ENCODE results near the gene SCNN1A. TPM values are rescaled to one million over a fixed set of nuclear protein-coding genes. Genes with fewer than 3 reads are reported as not detected.

SCNN1A gene
- total RNA-seq, 4 donors from 2014 or later: 74.6 to 139 (median 119) TPM

DNA sequence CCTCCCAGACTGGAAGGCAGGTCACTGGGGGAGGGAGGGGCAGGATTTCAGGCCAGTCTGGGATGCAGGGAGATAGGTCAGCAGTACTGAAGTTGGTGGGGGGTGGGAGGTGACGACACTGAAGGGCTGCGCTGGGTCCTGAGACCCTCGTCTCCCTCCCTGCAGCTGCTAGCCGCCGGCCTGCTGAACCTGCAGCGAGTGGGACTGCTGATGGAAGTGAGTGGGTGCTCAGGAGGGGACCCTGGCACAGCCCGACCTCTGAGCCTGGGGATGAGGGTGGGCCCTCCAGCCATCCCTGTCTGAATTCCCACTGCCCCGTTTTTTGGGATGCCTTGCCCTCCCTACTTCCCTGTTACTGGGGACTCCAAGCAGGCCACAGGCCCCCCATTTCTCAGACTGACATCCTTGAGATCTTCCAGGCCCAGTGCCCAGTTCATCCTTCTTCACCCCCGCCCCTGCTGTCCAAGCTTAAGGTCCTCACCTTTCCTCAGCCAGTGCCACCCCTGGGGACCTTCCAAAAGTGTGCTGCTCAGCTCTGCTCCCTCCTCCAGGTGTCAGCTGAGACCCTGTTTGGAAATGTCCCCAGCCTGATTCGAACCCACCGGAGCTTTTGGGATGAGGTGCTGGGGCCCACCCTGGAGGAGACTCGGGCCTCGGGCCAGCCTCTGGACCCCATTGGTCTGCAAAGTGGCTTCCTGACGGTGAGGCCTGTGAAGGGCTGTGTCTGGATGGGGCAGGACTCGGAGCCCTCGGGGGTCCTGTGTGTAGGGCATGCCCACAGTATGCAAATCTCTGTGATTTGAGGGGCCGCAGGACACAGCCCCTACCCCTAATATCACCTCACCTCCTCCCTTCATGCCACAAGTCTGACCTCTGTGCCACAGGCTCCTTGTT, 59.4 kb downstream of the SCNN1A start:
- no peak overlapping the region for H3K4me3 ChIP-seq (ENCODE audit: low read depth, poor library complexity, severe bottlenecking)
- no peak for DNase-seq (ENCODE audit: low spot score in 2 of 2)
- no peak for TF ChIP-seq POLR2A (IDR thresholded peaks at IDR 0.05)
- 89 to 93% methylated on average over 16 to 17 of the region's 17 CpGs for WGBS, 2 donors
- intact Hi-C loops (cut with DNase I; ENCODE audit: low total_unique reads): no loop called here

DNA sequence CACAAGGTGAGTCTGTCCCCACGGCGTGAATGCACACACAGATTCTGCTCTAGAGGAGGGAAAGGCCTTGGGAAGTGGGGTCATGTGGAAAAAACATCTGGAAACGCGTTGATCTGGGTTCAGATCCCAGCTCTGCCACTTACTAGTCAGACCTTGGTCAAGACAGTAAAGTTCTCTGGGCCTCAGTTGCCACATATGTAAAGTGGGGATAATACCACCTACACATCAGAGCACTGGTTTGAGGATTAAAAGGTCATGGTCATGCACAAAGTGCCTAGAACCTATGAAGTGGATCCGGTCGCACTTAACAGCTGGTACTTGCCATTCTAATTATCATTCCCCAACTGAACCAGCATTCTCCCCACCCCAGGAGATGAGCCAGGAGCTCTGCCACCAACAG, 60.2 kb downstream of the SCNN1A start:
- no peak overlapping the region for H3K4me3 ChIP-seq (ENCODE audit: low read depth, poor library complexity, severe bottlenecking)
- intact Hi-C loops (cut with DNase I; ENCODE audit: low total_unique reads): no loop called here
- 84 to 85% methylated on average over 6 of the region's 6 CpGs for WGBS, 2 donors
- no peak for DNase-seq (ENCODE audit: low spot score in 2 of 2)
- TF ChIP-seq, protein P1, sequence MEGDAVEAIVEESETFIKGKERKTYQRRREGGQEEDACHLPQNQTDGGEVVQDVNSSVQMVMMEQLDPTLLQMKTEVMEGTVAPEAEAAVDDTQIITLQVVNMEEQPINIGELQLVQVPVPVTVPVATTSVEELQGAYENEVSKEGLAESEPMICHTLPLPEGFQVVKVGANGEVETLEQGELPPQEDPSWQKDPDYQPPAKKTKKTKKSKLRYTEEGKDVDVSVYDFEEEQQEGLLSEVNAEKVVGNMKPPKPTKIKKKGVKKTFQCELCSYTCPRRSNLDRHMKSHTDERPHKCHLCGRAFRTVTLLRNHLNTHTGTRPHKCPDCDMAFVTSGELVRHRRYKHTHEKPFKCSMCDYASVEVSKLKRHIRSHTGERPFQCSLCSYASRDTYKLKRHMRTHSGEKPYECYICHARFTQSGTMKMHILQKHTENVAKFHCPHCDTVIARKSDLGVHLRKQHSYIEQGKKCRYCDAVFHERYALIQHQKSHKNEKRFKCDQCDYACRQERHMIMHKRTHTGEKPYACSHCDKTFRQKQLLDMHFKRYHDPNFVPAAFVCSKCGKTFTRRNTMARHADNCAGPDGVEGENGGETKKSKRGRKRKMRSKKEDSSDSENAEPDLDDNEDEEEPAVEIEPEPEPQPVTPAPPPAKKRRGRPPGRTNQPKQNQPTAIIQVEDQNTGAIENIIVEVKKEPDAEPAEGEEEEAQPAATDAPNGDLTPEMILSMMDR (IDR thresholded peaks at IDR 0.05): no peak
- TF ChIP-seq POLR2A (IDR thresholded peaks at IDR 0.05): no peak

DNA sequence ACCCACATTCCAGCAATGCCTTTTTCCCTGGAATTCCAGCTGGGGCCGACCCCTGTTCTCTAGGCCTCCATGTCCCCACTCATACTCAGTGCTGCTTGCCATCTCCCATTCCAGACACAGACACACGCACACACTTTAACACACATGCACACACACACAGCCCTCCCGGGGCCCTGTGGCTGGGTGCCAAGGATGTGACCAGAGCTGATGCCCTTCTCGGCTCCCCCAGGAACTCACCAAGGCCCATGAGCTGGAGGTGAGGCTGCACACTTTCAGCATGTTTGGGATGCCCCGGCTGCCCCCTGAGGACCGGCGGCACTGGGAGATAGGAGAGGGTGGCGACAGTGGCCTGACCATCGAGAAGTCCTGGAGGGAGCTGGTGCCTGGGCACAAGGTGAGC, 60.6 kb downstream of the SCNN1A start:
- no peak overlapping the region for H3K4me3 ChIP-seq (ENCODE audit: low read depth, poor library complexity, severe bottlenecking)
- intact Hi-C loops (cut with DNase I; ENCODE audit: low total_unique reads): no loop called here
- no peak for TF ChIP-seq POLR2A (IDR thresholded peaks at IDR 0.05)
- TF ChIP-seq, protein P1 (IDR thresholded peaks at IDR 0.05): no peak
- DNase-seq (ENCODE audit: low spot score in 2 of 2): no peak
- WGBS, 2 donors: 87 to 90% methylated on average over 9 of the region's 9 CpGs

DNA sequence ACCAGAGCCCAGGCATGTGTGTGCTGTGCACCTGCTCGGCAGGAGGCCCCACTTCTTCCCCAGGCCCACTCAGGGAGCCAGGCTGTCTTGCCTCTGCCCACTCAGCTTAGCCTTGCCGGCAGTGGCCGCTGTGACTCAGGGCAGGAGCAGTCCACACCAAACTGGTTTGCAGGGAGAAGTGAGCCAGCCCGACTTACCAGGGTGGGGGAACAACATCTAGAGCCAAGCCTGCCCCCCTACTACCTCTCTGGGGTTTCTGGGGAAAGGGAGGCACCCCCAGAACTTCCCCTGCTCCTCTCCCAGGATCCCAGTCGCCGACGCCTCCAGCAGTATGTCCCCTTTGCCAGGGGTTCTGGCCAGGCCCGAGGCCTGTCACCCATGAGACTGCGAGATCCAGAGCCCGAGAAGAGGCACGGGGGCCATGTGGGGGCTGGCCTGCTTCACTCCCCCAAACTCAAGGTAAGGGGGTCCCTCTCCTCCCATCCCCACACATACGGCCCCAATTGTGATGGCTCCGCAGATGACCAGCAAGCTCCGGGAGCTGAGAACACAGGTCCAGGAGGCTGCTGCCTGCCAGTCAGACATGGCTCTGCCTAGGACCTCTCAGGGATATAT, 61.9 kb downstream of the SCNN1A start:
- no peak for DNase-seq (ENCODE audit: low spot score in 2 of 2)
- intact Hi-C loops (cut with DNase I; ENCODE audit: low total_unique reads): no loop called here
- no peak for TF ChIP-seq POLR2A (IDR thresholded peaks at IDR 0.05)
- TF ChIP-seq, protein P1 (IDR thresholded peaks at IDR 0.05): no peak
- 74 to 80% methylated on average over 10 to 12 of the region's 14 CpGs for WGBS, 2 donors
- H3K4me3 ChIP-seq (ENCODE audit: low read depth, poor library complexity, severe bottlenecking): no peak overlapping the region

DNA sequence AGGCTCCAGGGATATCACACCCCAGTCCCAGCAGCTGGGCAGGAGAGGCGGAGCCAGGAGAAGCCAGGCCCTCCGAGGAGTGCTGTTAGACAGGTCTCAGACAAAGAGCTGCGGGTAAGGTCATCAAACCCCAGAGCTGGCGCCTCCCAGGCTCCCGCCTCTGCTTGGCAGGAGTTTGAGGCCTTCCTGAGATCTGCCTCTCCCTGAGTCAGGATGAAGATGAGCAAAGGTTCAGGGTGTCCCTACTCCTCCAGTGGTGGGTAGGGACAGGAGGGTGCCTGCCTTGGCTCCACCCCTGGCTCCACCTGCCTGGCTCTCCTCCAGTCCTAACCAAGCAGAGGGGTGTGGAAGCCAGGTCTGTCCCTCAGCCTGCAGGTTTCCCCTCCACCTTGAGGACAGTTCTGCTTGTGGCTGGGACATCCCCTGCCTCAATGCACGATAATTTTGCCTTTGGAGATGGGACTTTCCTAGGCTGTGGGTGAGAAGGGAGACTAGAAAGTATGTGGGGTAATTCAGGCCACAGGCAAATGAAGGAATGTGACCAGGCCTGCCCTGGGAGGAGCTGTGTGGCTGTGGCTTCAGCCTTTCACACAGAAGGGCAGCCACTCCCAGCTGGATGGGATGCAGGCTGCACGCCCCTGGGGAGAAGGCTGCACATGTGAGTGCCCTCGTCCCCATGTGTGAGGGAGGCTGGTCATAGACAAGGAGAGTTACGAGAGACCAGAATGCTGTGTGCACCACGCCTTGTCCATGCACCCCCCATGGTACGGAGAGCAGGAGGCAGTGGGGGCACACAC, 62.6 kb downstream of the SCNN1A start:
- DNase-seq (ENCODE audit: low spot score in 2 of 2): peak in 1 of 2 donors; percentile 66
- no peak overlapping the region for H3K4me3 ChIP-seq (ENCODE audit: low read depth, poor library complexity, severe bottlenecking)
- intact Hi-C loops (cut with DNase I; ENCODE audit: low total_unique reads): no loop called here
- 39 to 47% methylated on average over 7 to 11 of the region's 11 CpGs for WGBS, 2 donors
- TF ChIP-seq, protein P1 (IDR thresholded peaks at IDR 0.05): no peak
- no peak for TF ChIP-seq POLR2A (IDR thresholded peaks at IDR 0.05)
